Mesothelial cell of epicardium (in vitro differentiated cells): ENCODE measurements around the gene NR5A2. TPM values are rescaled to one million over a fixed set of nuclear protein-coding genes. Genes with fewer than 3 reads are reported as not detected.

ENCODE experiments used
- DNase-seq, 2 experiments: peaks; one replicate each; pipeline ENCODE4 v3.0.0; 2021; ENCODE audit warnings: low spot score in 2 of 2; ENCODE audit not compliant: unreplicated experiment in 2 of 2
- H3K27ac Mint-ChIP-seq: 2 replicates; pipeline ENCODE4 v1.8.0; 2021; ENCODE audit warnings: mixed read lengths
- H3K27me3 Mint-ChIP-seq: 2 replicates; pipeline ENCODE4 v1.8.0; 2021; ENCODE audit warnings: low read depth, mixed read lengths
- H3K36me3 Mint-ChIP-seq: 2 replicates; pipeline ENCODE4 v1.8.0; 2021; ENCODE audit warnings: mixed read lengths
- H3K4me1 Mint-ChIP-seq: 2 replicates; pipeline ENCODE4 v1.8.0; 2021; ENCODE audit warnings: mixed read lengths
- H3K4me3 Mint-ChIP-seq: 2 replicates; pipeline ENCODE4 v1.8.0; 2021; ENCODE audit warnings: mild to moderate bottlenecking, moderate library complexity, mixed read lengths
- H3K9me3 Mint-ChIP-seq: 2 replicates; pipeline ENCODE4 v1.8.0; 2021; ENCODE audit warnings: mixed read lengths
- CTCF ChIP-seq: fragments of 200-600 bp; sonication (generic); IDR thresholded peaks from one replicate; pipeline ENCODE4 v1.5.0; 2021; ENCODE audit warnings: antibody characterized with exemption; ENCODE audit not compliant: unreplicated experiment
- total RNA-seq: library from RNA; stranded (reverse); gene quantifications from 3 replicates; pipeline ENCODE4 v1.2.1, GENCODE V29; 2021

Gene NR5A2
- total RNA-seq, 1 donor from 2014 or later, result 0.38 TPM

GRCh38 chr1:200217703-200218102 is 190.2 kb downstream of the NR5A2 start:
- no peak overlapping the region for H3K4me3 Mint-ChIP-seq
- no peaks in the 10 kb centered on the region for H3K36me3 Mint-ChIP-seq
- H3K9me3 Mint-ChIP-seq, result peaks cover 8% of the 10 kb centered on the region
- H3K27ac Mint-ChIP-seq, result no peak overlapping the region
- no peaks in the 10 kb centered on the region for H3K4me1 Mint-ChIP-seq
- no peak for DNase-seq
- no peak for TF ChIP-seq CTCF
- peaks cover 10% of the 10 kb centered on the region for H3K27me3 Mint-ChIP-seq

- H3K27ac Mint-ChIP-seq, result no peak overlapping the region
- TF ChIP-seq CTCF, result no peak
- H3K4me3 Mint-ChIP-seq, result no peak overlapping the region
- peaks cover 17% of the 10 kb centered on the region for H3K27me3 Mint-ChIP-seq
- no peaks in the 10 kb centered on the region for H3K9me3 Mint-ChIP-seq
- DNase-seq, result no peak
- H3K36me3 Mint-ChIP-seq, result no peaks in the 10 kb centered on the region
- H3K4me1 Mint-ChIP-seq, result peaks cover 13% of the 10 kb centered on the region
Measured at GRCh38 chr1:200221614-200222282, 194.2 kb downstream of the NR5A2 start.

- DNase-seq, result no peak
- Mint-ChIP-seq H3K9me3 (no peaks in the 10 kb centered on the region), H3K4me3 (no peak overlapping the region), H3K4me1 (peaks cover 15% of the 10 kb centered on the region), H3K27me3 (peaks cover 19% of the 10 kb centered on the region), H3K36me3 (no peaks in the 10 kb centered on the region), H3K27ac (no peak overlapping the region)
- TF ChIP-seq CTCF, result no peak
Measured at GRCh38 chr1:200223207-200223606, 195.7 kb downstream of the NR5A2 start.

- H3K9me3 Mint-ChIP-seq, result no peaks in the 10 kb centered on the region
- H3K36me3 Mint-ChIP-seq, result no peaks in the 10 kb centered on the region
- peaks cover 21% of the 10 kb centered on the region for H3K27me3 Mint-ChIP-seq
- no peak for TF ChIP-seq CTCF
- H3K4me1 Mint-ChIP-seq, result peaks cover 17% of the 10 kb centered on the region
- no peak overlapping the region for H3K27ac Mint-ChIP-seq
- DNase-seq, result no peak
- no peak overlapping the region for H3K4me3 Mint-ChIP-seq
Measured at GRCh38 chr1:200223613-200224012, 196.1 kb downstream of the NR5A2 start.

- Mint-ChIP-seq H3K9me3 (no peaks in the 10 kb centered on the region), H3K27me3 (peaks cover 16% of the 10 kb centered on the region), H3K27ac (no peak overlapping the region), H3K4me3 (no peak overlapping the region), H3K36me3 (no peaks in the 10 kb centered on the region), H3K4me1 (peaks cover 17% of the 10 kb centered on the region)
- no peak for TF ChIP-seq CTCF
- DNase-seq, result no peak
Measured at GRCh38 chr1:200224315-200224714, 196.8 kb downstream of the NR5A2 start.
